Cerebellar nuclear complex (tissue), 1 donor: ENCODE results near the gene RERE.
"Not testable (repeated sequence)": the region's sequence is repeated elsewhere in the genome, so short reads cannot be mapped to it uniquely, and the experiment has no call there.

ENCODE experiments used
- DNase-seq, 2 experiments: peaks; one replicate each; lab custom pipeline; 2025; lab: John Stamatoyannopoulos, UW

The RERE gene

DNA sequence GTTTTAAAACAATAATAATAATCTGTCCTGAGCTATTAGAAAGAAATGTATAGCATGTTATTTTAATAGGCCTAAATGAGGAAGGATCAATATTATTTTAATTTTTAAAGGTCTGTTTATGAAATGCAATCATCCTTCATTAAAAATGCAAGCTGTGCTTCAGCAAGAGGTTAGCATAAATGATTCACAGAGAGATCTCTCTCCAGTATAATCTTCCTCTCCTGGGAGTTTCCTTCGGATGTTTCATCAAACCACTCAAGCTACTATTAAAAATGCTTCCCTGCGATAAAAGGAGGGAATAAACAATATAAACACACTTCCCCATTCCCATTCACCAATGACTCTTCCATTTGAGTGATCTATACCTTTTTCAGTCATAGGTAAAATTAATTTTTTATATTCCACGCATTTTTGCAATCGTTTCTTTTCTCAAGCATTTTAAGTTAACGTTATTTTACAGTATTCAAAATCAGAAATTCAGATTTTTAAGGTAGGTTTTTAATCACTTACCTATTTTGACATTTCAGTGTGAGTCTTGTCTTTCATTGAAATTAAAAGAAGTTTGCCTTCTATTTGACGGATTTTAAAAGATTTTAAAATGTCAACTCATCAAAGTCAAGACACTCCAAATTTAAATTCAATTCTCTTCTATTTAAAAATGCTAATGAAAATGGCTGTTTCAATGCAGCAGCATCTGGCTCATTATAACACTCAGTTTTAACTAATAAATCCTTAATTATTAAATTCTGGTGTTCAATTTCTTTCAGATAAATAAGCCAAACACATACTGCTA lies 64.3 kb downstream of the RERE start:
- no peak for DNase-seq

DNA sequence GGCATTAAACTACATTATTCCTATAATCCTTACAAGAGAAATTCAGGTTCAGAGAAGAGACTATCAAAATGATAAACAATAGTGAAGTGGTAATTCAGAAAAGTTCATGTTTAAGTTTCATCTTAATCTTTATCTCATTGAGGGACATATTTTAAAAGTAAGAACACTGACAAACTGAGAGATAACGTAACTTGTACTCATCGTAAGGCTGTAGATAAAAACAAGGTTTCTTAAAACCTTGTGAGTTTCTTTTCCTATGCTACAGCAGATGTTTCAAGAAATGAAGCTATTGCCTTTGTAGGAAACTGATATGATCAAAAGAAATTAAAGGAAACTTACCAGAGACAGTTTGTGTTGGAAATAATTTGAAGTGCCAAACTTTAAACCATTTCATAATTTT lies 65.0 kb downstream of the RERE start:
- DNase-seq, result no peak

DNA sequence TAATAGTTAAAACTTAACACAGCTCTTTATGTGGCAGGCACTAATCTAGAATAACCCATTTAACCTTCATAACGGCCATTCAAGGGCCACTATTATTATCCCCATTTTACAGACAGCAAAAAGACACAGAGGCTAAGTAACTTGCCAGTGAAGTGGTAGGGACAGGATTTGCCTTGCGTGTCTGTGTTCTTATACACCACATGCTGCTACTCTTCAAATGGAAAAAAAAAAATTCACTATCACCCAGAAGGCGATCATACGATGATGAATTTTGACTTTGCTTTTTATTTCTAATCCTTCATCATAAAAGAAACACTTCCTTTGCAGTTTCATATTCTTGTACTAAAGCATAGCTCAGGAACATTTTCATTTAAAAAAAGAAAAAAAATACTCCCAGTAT lies 65.5 kb downstream of the RERE start:
- DNase-seq, result no peak

DNA sequence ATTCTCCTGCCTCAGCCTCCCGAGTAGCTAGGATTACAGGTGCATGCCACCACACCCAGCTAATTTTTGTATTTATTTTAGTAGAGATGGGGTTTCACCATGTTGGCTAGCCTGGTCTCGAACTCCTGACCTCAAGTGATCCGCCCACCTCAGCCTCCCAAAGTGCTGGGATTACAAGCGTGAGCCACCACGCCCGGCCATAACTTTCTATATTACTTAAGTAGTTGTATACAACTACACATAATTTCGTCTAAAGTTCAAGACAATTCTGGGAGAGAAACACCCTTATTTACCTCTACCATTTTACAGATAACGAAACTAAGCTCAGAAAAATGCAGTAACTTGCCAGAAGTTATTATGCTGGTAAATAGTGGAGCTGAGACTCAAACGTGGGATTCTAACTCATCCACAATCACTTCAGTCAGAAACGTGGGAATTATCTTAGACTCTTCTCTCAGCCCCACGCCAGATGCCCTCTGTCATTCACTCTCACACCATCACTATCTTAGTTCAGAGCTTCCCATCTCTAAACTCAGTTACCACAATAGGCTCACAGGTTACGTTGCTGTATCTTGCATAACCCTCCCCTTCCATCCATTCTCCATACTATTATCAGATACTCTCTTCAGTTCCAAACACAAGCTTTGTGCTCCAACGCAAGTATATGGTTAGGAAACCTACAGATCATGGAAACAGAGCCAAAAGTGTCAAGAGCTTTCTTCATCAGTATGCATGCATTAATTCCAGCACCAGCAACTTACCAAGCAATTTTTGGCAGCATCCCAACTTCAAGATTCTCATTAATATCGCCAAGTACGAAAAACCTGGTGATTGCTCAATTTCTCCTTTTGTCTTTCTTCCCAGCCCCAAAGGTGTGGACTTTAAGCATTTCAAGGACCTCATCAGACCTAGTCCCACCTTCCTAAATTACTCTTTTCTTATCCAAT lies 69.3 kb downstream of the RERE start:
- DNase-seq, result no peak

DNA sequence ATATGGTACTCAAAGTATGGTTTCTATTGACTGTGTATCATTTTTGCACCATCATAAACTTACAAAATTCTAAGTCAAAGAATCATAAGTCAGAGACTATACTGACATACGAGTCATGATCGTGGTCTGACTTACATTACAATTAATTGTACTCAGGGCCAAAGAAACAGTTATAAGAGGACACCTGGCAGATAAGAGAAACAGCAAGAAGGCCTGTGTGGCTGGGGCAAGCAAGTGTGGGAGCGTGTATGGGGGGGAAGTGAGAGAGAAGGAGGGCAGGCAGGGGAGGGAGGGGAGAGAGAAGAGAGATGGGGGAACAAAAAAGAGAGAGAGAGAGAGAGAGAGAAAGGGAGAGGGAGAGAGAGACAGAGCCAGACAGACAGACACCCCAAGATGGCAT lies 70.9 kb downstream of the RERE start:
- no peak for DNase-seq

DNA sequence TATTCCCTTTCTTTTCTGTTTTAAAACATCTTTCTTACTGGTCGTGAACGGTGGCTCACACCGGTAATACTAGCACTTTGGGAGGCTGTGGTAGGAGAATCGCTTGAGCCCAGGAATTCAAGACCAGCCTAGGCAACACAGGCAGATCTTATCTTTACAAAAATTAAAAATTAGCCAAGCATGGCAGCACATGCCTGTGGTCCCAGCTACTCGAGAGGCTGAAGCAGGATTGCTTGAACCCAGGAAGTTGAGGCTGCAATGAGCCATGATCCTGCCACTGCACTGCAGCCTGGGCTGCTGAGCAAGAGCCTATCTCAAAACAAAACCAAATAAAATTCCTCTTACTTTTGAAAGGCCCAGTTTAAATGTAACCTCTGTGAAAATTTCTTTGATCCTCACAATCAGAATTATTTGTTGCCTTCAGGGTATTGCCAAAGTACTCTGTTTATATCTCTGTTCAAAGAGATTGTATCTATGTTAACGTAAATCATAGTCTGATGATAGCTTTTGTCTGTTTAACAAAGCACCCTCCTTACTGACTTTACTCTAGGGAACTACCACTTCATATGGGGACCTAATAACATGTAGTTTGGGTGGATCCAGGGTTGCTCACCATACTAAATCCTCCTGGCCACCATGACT lies 71.6 kb downstream of the RERE start:
- DNase-seq, result no peak

DNA sequence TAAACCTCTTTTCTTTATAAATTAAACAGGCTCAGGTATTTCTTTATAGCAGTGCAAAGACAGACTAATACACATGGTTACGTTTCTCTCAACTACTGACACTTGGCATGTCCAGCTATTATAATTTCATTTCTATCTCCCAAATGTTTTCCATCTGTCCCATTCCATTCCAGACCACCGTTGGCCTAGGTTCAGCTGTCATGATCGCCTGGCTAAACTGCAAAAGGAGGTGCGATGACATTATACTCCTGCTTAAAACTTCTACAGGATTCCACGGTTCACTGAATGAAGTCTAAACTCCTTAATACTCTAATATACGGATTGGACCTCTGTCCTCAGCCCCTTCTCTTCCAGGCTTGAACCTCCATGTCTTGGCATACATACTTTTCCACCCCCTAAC lies 72.1 kb downstream of the RERE start:
- DNase-seq, result no peak

DNA sequence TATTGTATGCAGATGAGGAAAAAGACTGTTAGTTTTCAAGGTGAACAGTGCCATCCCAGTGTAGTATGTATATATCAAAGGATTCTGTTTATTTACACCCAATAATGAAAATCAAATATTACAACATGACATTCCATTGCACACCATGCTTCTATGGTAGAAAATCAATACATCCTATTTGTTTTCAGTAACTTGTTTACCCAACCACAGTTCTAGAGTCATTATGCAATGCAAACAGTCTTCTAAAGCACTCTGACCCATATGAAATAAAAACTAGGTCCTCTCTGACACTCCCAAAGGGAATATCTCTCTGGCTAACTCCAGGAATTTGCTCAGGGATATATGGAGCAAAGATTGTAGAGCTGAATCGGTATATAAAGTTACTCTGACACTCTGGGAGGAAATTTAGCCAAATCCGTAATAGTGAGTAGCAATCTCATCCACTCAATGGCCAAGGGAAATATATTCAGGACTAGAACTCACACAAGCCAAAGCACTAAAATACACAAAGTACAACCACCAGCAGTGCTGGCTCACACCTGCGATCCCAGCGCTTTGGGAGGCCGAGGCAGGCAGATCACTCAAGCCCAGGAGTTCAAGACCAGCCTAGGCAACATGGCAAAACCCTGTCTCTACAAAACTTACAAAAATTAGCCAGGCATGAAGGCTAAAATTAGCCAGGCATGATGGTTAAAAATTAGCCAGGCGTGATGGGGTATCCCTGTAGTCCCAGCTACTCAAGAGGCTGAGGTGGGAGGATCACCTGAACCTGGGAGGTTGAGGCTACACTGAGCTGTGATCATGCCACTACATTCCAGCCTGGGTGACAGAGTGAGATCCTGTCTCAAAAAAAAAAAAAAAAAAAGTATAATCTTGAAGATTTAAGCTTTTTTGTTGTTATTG lies 75.2 kb downstream of the RERE start:
- no peak for DNase-seq

DNA sequence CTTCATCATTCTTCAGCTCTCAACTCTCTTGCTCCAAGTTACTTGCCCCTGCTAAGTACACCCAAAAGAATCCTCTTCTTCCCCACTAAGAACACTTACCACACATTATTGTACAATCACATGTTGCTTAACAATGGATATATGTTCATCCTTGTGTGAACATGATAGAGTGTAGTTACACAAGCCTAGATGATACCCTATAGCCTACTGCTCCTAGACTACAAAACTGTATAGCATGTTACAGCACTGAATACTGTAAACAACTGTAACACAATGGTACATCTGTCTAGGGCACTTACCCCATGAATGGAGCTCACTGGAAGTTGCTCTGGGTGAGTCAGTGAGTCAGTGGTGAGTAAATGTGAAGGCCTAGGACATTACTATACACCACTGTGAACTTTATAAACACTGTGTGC lies 77.4 kb downstream of the RERE start:
- no peak for DNase-seq

DNA sequence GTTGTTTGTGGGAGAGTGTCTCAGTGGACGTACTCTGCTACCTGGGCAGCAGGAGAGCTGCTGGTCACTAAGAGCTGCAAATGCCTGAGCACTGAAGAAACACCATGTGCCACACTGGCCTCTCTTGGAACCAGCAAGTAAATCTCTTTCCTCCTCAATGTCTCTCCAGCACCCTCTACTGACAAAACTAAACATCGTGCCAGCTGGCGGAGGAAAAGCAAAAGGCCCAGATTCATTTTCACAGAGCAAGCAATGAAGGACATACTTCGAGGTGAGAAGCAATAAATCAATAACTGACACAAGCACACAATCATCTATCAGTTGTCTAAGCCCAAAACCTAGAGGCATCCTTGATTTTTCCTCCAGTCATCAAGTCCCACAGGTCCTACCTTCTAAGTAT lies 78.1 kb downstream of the RERE start:
- DNase-seq, result no peak

DNA sequence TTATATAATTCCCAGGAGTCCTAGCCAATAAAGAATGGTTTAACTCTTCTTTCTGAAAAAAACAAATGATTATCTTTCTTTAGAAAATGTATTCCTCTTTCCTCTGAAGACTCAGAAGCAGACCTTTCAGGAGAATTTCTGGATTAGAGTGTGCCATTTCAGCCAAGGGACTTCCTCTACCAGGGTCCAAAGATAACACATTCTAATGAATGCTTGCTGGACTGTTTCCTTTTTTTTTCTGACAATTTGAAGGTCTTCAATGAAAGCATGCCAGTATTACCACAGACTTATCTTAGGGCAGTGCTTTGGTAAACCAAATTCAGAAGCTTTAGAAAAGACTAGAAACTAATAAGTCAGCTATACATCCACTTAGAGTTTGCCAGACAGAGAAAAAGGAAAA lies 80.5 kb downstream of the RERE start:
- DNase-seq, result no peak

DNA sequence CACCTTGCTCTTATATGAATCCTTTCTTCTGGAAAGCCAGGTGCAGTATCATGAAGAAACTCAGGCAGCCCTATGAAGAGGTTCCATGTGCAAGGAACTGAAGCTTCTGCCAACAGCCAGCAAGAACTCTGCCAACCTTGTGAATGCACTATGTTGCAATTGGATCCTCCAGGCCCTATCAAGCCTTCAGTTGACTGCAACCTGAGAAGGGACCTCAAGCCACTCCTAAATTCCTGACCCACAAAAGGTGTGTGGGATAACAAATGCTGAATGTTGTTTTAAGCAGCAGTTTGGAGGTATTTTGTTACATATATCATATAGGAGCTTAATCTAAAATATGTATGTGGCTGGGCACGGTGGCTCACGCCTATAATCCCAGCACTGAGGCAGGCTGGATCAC lies 84.0 kb downstream of the RERE start:
- no peak for DNase-seq

DNA sequence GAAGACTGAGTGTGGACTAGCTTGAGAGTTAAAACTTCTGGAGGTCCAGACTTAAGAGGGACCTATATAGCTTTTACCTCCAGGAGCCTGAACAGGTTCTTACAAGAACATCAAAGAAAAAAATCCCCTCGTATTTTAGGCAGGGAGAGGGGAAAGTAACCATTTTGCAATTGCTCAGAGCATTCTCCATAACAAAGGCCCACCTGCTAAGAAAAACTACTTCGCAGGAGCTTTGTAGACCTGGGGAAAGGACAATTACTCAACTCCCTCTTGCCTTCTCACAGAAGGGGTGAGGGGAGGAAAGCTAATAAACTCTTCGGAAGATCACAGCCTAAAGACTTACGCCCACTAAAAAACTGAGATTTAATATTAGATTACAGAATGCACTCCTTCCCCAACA lies 86.3 kb downstream of the RERE start:
- no peak for DNase-seq

DNA sequence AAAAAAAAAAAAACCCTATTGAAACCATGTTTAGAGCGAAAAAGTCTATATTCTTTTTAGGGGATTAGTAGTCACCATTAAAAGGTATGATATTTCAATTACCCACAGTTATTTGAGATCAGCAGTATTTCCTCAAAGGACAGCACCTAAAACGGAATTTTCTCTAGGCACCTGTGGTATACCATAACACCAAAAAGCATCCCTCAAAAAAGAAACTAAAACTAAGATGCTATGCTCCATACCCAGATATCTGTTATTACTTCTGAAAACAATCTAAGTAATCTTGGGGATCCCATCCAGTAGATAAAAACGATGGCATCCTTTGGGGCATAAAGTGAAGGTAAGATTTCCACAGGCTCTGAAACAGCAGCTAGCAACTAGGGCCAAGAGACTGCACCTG lies 89.0 kb downstream of the RERE start:
- no peak for DNase-seq

DNA sequence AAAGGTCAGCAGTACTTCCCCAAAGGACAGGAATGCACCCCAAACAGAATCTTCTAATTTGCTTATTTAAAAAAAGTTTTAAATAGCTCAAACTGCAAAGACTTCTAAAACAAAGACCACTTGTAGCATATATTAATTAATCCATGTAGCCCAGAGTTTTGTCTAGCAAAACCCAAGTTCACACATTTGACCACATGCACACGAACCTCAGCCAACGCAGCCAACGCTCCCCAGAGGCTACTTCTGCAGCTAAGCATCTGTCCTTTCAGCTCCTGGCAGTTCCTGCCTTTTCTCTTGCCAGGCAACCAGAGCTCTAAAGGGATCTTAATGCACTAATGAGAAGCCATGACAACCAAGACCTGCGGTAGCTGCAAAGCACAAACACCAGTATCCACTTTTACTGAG lies 89.6 kb downstream of the RERE start:
- no peak for DNase-seq

DNA sequence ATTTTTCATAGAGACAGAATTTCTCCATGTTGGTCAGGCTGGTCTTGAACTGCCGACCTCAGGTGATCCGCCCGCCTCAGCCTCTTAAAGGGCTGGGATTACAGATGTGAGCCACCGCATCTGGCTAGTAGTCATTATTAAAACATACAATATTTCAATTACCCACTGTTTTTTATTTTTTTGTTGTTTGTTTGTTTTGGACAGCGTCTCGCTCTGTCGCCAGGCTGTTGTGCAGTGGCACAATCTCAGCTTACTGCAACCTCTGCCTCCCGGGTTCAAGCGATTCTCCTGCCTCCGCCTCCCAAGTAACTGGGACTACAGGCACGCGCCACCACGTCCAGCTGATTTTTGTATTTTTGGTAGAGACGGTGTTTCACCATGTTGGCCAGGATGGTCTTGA lies 90.1 kb downstream of the RERE start:
- not testable (repeated sequence) for DNase-seq

DNA sequence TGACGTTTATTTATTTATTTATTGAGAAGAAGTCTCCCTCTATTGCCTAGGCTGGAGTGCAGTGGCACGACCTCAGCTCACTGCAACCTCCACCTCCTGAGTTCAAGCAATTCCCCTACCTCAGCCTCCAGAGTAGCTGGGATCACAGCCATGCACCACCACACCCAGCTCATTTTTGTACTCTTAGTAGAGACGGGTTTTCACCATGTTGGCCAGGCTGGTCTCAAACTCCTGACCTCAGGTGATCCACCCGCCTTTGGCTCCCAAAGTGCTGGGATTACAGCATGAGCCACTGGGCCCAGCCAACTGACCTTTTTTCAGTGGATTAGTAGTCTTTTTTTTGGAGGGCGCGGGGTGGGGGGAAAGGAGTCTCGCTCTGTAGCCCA lies 90.6 kb downstream of the RERE start:
- DNase-seq, result not testable (repeated sequence)

DNA sequence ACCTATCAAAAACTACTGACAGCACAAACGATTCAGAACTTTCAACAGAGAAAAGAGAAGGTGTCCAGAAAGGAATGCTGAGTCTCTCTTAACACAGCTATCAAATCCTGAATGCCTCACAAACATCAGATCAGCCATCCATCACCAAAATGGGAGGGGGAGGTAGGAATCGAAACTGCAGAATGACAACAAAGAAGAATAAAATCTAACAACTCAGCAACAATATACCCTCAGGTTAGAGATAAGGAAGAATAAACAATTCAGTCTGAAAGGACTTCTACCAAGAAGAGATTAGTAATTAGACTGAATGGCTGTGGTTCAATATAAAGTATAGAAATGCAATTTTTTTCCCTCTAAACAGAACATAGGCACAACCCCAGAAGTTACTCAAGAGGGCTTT lies 94.4 kb downstream of the RERE start:
- no peak for DNase-seq

DNA sequence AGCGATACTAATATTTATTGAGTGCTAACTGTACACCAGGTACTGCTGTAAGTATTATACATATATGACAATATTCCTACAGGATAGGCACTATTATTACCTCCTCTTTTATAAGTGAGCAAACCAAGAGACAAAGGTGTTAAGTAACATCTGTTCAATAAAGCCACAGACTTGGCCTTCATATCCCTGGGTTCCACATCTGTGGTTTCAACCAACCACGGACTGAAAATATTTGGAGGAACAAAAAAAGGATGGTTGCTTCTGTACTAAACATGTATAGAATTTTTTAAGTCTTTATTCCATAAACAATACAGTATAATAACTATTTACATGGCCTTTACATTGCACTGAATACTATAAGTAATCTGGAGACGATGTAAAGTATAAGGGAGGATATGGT lies 95.1 kb downstream of the RERE start:
- no peak for DNase-seq

DNA sequence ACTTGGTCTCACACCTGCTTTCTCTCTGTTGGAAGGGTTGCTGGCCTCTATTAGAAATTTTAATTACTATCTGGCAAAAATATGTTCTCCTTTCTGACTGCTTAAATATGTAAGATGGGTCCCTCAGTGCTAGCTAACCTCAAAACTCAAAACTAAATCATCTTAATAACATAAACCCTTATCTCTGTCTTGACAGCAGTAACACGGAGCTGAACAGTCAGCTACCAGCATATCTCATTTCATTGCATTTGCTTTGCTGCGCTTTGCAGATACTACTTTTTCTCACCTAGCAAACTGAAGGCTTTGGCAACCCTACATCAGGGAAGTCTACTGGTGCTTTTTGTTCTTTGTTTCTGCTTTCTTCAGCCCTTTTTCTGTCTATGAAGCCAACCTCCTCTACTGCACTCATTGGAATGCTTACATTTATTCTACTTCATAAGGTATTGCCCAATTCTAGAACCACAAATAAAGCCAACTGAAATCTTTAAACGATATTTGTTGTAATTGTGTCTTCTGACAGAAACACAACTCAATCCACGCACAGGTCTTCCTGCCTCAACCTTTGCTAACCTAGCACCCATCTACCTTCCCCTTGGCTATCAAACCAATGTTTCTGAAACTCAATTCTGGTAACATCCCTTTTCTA lies 95.6 kb downstream of the RERE start:
- no peak for DNase-seq

DNA sequence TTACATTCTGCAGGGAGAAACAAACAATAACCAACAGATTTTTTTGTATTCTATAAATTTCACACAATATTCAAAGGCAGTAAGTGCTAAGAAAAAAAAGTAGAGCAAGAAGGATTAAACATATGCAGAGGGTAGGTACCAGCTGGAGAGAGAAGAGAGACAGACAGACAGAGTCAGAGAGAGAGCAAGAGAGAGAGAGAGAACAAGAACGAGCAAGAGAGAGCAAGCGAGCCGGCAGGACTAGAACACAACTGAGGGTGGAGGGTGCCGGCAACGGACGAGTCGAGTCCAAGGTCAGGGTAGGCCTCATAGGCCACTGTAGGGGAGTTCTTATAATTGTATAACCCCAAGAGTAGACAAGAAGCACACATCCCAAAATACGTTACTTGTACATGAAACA lies 97.1 kb downstream of the RERE start:
- no peak for DNase-seq
